Erythroblast (primary cell): ENCODE data around the gene RALB.

Source experiments
- GATA1 ChIP-seq: IDR thresholded peaks from 2 replicates; pipeline ENCODE4 v1.6.1; 2011; ENCODE audit warnings: low read depth, mild to moderate bottlenecking, control low read depth, low read length, moderate library complexity
- POLR2A ChIP-seq: IDR thresholded peaks from 2 replicates; pipeline ENCODE4 v1.6.1; 2011; ENCODE audit warnings: mild to moderate bottlenecking, low read length

- TF ChIP-seq POLR2A (no peak), GATA1 (no peak)
Observed at GRCh38 chr2:120326066-120326465, 73.4 kb downstream of the RALB start.
